ENCODE data around the gene NDFIP2. TPM values are rescaled to one million over a fixed set of nuclear protein-coding genes. Genes with fewer than 3 reads are reported as not detected.
A peak's percentile ranks its signal among the peaks of the same experiment; 100 is the strongest.

The NDFIP2 gene, protein sequence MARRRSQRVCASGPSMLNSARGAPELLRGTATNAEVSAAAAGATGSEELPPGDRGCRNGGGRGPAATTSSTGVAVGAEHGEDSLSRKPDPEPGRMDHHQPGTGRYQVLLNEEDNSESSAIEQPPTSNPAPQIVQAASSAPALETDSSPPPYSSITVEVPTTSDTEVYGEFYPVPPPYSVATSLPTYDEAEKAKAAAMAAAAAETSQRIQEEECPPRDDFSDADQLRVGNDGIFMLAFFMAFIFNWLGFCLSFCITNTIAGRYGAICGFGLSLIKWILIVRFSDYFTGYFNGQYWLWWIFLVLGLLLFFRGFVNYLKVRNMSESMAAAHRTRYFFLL
- total RNA-seq: 20.1 and 30.3 TPM in 2 replicates

DNA sequence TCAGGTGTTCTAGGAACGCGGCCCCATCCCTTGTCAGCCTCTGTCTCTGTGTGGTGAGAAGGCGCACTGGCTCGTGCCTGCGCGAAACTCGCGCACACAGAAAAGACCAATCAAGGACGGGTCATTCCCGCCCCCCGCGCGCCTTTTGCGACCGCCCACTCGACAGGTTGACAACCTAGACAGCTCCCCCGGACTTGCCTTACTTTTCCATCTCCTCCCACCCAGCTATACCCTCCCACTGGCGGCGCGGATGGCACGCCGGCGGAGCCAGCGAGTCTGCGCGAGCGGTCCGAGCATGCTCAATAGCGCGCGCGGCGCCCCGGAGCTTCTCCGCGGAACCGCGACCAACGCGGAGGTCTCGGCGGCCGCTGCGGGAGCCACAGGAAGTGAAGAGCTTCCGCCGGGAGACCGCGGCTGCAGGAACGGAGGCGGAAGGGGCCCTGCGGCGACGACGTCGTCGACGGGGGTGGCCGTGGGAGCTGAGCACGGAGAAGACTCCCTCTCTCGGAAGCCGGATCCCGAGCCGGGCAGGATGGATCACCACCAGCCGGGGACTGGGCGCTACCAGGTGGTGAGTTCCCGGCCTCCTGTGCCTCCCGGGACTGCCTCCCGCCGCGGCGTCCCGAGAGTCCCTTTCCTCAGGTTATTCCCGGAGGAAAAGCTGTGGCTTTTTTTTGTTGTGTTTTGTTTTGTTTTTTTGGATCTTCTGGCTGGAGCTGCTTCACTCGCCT, at the start of gene NDFIP2:
Gene NDFIP2, plus strand, starts transcription at position 202 of the 731 bp plus-strand sequence. Its CDS starts 49 bp downstream, at position 251.
- DNase-seq: peak; percentile 81

DNA sequence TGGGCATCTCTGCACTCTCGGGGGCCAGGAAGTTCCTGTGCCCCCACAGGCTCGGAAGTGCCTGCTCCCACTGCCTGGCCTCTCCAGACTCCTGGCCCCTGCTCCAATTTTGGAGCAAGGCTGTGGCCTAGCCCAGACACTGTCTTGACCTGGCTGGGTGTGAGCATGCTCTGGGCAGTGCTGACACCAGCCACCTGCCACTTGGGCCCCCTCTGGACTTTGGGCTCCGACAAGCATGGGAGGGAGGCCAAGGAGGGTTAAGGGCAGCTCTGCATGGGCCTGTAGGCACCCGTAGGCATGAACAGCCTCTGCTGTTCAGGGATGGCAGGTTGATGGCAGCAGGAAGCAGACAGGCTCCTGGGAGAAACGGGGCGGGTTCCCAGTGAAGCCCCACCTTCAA, 48.9 kb upstream of the NDFIP2 start:
- DNase-seq: no peak

DNA sequence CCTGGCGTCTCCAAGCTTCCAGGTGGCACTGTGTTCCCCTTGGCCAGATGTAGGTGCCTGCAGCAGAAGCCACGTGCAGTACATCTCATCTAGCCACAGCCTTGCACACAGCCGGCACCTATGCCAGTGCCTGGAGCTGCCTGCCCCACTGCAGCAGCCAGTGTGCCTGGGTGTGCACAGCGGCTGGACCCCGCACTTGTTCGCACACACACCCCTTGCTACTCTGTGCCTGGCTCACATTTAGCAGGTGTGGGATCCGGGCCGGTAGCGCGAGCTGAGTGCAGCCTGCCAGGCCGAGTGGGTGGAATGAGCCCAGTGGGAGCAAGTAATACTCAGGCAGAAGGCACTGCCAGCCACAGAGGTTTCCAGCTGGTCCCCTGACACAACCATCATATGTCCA, 48.0 kb upstream of the NDFIP2 start:
- no peak for DNase-seq

DNA sequence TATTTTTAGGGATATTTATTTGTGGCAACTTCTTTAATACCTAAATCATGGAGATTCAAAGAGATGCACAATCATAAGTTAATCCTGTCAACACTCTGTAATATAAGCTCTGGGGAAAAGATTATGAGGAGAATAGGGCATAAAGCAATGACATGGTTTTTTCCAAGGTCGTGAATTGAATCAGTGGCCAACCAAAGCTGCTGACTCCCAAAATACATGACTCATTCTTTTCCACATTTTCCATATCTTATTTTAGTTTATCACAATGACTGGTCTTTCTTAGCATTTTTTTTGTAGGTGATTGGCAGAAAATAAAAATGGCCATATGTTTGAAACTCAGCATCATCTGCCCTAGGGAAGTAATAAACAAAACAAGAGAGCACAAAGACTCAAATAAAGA, 46.4 kb upstream of the NDFIP2 start:
- peak; percentile 34 for DNase-seq

DNA sequence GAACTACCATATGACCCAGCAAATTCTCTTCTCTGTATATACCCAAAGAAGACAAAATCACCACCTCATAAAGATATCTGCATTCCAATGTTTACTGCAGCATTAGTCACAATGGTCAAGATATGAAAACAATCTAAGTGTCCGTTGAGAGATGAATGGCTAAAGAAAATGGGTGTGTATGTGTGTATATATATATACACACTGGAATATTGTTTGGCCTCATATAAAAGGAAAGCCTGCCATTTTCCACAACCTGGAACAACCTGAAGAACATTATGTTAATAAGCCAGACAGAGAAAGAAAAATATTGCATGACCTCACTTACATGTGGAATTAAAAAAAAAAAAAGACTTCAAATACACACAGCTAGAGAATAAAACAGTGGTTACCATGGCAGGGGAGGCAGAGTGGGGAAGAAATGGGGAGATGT, 45.4 kb upstream of the NDFIP2 start:
- no peak for DNase-seq

DNA sequence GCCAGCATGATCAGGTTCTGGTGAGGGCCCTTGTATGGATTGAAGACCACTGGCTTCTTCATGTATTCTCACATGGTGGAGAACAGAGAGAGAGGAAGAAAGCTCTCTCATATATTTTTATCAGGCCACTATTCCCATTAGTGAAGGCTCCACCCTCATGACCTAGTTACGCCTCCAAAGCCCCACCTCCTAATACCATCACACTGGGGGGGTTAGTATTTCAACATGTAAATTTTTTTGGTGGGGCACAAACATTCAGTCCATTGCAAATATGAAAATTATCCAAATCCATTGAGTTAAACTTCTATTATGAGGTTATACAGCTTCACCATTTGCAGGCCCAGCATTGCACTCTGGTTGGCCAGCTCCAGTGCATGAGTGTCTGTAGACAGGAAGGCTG, 41.7 kb upstream of the NDFIP2 start:
- no peak for DNase-seq

DNA sequence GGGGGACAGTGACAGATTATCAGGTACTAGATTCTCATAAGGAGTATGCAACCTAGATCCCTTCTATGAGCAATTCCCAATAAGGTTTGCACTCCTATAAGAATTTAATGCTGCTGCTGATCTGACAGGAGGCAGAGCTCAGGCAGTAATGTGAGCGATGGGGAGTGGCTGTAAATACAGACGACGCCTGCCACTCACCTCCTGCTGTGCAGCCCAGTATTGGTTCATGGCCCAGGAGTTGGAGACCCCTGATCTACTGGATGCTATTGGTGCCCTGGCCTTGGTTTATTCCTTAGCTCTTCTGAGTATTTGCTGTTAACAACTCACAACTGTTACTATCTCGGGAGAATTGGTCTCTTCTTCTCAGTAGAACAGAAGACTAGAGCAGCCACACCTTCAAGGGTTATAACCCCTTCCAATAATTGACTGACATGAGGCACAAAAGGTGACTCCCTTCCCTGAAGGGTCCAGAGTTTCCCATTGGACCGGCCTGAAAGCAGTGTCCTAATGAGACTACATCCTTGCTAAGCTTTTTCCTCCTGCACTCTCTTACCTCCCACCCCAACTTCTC, 39.9 kb upstream of the NDFIP2 start:
- no peak for DNase-seq

DNA sequence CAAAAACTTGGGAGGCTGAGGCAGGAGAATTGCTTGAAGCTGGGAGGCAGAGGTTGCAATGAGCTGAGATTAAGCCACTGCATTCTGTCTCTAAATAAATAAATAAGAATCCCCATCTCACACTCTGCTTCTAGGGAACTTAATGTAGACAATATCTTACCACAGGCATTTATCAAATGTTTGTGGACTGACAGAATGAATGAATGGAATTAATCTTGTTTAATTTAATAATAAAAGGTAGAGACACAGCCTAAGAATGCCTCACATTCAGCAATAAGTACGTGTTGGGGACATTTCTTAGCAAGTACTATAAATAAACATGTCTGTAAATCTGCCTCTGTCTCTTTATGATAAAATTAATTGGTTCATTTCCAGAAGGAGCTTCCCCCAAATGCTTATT, 38.7 kb upstream of the NDFIP2 start:
- no peak for DNase-seq

DNA sequence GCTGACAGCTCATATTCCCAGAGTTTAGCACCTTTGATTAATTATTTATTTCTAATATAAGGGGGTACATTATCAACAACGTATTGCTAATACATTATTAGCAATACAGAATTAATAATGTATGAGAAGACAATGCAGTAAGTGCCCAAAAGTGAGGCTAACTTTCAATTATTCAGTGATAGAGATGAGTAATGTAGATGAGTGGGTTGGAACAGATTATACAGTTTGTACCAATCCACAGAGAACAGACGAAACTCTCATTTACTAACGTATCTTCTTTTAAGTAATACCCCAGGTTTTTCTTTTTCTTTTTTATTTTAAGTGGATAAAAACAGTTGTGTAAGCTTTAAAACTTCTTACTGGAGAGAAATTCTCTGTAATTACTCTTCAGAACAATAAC, 38.2 kb upstream of the NDFIP2 start:
- DNase-seq: no peak

DNA sequence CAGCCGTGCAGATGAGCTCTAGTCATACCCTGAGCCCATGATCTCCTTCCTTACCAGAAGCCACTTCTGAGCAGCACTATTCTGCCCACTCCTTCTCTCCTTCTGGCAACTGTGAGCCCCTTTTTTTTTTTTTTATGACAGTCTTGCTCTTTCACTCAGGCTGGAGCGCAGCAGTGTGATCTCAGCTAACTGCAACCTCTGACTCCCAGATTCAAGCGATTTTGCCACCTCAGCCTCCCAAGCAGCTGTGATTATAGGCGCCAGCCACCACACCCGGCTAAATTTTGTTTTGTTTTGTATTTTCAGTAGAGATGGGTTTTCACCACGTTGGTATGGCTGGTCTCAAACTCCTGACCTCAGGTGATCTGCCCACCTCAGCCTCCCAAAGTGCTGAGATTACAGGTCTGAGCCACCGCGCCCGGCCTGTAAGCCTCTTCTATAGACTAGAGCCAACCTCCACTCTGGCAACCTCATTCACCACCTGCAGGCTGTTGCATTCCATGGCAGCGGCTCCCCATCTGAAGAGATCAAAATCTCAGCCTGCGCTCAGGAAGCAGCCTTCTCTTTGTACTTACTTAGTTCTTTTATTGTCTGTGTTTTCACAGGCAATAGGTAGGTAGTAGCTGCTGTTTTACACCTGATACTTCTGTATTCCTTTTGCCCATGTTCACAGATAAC, 34.8 kb upstream of the NDFIP2 start:
- DNase-seq: no peak

DNA sequence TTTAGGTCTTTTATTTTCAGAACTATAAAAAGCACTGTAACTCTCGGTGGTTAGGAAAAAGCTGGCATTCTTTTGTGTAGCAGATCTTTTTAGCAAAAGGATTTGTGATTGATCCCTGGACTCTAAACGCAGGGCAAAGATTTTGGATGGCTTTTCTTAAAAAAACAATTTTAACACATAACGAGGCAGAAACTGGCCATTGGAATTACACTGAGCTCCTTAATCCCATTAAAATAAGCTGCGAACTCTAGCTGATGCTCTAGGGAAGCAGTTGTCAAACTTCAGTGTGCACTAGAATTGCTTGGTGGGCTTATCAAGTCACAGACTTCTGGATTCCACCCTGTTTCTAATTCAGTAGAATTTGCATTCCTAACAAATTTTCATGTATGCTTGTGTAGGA, 33.8 kb upstream of the NDFIP2 start:
- DNase-seq: no peak

DNA sequence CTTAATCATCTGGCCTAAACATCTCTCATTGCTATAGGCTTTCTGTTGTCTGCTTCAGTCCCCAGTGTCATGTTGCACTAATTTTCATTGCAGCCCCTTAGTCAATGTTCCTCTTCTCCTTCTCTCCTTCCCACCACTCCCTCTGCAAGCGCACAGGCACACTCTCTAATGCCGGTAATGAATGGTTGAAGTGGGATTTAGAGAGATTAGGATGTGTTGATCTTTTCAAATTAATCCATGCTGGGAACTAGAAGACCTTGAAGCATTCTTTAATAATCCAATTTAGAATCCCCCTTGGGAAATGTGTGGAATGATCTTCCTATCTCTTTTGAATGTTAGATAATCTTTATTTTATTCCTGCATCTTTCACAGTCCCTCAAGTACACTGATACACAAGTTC, 33.2 kb upstream of the NDFIP2 start:
- DNase-seq: no peak

DNA sequence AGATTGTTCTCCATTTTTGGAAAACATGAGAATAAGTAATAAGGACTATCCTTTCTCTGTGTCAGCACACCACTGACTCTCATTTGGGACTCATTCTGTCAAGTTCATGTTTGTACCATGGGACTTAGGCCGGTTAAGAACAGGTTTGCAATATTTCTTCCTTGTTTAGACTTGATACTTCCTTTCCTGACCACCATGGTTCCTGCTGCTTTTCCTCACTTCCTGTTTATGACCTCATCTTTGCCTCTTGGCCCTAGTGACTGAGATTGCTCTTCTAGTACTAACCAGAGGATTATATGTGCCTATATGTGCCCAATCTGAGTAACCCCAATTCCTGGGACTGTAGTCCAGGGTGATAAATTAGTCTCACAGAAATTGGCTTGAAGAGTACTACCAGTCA, 32.5 kb upstream of the NDFIP2 start:
- DNase-seq: peak; percentile 24

DNA sequence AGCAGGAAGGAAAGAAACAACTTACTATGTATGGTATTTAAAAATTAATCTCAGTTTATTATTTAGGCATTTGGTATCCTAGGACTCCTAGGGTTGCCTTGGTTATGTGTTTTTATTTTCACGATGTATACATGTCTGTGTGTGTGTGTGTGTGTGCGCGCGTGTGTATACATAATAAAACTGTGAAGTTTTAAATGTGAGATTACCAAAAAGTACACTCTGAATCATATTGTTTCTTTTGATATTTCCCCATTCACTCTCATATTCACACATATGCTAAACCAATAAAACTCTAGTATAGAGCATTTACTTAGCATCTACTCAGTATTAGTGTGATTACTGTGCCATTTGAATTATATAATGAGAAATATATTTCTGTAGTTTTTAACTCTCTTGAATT, 30.8 kb upstream of the NDFIP2 start:
- DNase-seq: no peak

DNA sequence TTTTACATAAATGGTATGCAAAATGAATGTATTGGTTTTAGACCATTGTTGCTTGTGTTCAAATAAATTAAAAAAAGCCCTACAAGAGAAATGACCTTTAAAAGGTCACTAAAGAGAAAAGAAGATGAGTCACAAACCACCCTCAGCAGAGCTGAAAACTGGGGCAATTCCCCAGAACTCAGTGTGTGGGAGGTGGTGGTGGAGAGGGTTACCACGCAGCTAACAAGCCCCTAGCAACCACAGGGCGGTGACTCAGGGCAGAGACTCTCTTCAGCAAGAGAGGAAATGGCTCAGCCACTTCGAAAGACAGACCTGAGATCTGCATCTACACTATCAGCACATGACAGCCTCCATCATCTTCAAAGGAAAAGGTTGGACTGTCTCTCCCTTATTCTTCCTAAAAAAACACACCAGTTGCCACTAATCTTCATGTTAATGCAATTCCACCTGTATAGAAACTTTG, 29.4 kb upstream of the NDFIP2 start:
- peak; percentile 68 for DNase-seq

DNA sequence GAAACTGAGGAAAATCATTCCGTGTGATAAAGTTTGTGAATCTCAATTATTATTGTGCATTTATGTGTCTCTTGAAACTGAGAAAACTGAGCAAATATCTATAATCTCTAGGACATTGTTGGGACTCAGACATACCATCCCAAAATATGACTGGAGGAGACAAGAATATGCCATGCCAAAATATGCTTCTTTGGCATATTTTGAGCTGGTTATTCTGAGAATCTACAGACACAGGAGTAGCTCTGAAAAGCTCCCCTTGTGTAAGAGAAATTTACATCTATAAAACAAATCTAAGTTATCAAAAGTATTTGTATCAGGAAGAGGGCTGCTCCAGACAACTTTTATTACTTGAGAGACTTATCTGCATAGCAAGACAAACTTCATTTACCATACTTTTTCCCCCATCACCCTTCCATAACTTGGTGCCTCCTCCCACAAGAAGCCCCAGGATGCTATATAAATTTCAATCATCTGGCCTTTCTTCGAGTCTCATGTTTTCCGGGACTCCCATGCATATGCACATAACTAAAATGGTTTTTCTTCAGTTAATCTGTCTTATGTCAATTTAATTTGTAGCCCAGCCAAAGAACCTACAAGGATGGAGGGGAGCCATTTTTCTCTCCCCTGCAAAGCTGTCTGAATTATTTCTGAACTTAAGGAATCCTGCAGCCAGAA, 28.6 kb upstream of the NDFIP2 start:
- DNase-seq: no peak

DNA sequence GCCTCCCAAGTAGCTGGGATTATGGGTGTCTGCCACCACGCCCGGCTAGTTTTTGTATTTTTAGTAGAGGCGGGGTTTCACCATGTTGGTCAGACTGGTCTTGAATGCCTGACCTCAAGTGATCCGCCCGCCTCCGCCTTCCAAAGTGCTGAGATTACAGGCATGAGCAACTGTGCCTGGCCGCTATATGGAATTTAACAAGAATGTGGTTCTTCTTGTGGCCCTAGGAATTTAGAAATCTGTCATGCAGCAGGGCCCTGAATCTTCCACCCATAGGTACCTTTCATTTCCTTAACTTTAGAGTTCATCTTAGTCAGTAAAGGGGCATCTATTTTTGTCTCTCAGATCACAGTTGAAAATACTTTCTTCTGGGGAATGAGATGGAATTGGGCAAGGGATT, 25.6 kb upstream of the NDFIP2 start:
- DNase-seq: no peak

DNA sequence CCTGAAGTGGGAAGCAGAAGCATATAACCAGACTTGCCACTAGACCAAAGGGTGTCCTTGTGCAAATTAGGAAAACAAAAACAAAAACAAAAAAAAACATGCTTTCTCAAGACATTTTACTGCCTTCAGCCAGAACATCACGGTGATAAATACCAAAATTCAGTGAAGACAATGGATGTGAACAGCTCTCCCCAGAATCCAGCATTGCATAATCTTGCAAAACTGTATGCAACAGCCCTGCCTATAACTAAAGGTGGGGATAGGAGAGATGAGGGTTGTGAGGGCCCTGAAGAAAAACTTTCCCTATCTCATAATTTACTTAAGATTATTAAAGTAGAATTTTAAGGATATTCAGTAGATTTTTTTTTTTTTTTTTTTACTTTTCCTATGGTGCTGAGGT, 24.9 kb upstream of the NDFIP2 start:
- DNase-seq: no peak

DNA sequence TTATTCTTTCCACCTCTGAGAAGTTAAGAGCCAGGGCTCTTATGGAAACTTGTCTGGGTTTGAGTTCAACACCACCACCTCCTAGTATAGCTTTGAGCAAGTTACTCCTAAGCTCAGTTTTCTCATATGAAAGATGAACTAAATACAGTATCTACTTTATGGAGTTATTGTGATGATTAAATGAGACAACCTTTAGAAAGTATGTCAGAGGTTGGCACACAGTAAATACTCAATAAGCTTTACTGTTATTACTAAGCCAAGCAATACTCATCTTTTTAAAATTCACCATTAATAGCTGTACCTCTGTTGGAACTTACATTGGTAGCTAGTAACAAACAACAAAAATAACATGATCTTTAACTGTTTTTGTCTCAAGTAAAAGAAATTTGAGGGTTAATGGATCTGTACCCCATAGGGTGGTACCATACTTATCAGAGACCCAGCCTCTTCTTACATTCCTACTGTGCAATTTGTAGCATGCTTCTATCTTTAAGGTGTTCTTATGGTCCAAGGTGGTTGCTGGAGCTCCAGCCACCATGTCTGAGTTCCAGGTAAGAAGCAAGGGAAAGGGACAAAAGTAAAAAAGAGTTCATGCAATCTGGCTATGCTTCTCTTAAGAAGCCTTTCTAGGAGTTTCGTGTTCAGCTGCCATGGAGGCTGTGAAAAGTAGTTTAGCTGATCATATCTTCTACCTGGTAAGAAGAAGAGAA, 24.1 kb upstream of the NDFIP2 start:
- DNase-seq: no peak

DNA sequence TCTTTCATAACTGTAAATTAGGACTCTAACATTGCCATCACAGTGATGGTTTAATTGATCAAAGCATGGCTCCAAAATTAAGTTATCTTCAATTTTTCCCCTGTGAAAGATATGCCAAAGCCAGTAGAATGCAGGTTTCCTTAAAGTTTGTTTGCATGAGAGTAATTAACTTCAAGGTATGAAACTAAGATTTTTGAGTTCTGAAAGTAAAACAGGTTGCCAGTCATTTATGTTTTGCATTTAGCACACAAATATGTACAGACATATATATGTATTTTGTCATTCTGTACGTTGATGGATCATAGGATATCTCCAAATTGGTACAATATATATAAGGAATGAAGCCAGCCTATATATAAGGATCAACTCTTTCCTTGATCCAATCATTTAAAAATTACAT, 23.6 kb upstream of the NDFIP2 start:
- DNase-seq: no peak

DNA sequence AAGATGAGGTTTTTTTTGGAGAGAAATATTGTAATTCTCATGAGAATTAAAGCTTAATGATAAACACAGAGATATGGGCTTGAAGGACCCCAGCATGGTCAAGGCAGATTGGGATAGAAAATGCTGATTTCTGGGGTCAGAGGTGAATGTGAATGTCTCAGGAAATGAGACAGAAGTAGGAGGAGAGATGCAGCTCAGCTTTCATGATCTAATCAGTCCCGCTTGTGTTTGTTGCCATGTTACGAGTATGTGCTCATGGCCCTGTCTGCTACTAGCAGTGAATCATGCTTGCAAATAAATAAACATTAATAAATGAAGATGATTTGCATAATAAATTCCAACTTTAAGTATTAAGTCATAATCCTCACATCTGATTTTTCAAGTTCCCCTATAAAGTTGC, 23.0 kb upstream of the NDFIP2 start:
- peak; percentile 77 for DNase-seq

DNA sequence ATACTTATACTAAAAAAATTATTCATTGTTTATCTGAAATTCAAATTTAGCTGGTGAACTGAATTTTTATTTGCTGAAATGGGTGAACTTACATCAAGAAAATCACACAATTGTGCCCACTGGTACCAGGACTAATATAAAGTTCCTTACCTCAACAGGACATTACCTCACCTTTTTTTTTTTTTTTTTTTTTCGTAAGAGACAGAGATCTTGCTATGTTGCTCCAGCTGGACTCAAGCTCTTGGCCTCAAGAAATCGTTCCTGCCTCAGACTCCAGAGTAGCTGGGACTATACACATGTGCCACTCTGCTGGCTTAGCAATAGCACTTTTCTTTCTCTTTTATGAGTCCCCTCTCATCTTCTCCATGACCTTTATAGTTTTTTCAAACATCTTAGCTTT, 22.5 kb upstream of the NDFIP2 start:
- DNase-seq: peak; percentile 16
